Measurements from ENCODE around the gene TGFBR1. TPM values are rescaled to one million over a fixed set of nuclear protein-coding genes. Genes with fewer than 3 reads are reported as not detected.

TGFBR1 gene
- total and polyA plus RNA-seq, 2 donors (not counting 3 experiments of a cell fraction or from before 2014, with no cell fraction given), result 5.8 to 18.6 TPM

- FAIRE-seq, result no peak
- dilution Hi-C loops (cut with MboI; ENCODE audit: extremely low pct_ligation_motif_present, low sequenced_read_pairs), result no loop called here
Observed at GRCh38 chr9:99167694-99168093, 62.8 kb downstream of the TGFBR1 start.

GRCh38 chr9:99169086-99169485 lies 64.2 kb downstream of the TGFBR1 start:
- TF ChIP-seq GATA2 (IDR thresholded peaks at IDR 0.05; ENCODE audit: insufficient read depth, insufficient read length, low read depth, low read length), result no peak
- no peak for TF ChIP-seq FOS (IDR thresholded peaks at IDR 0.05; ENCODE audit: borderline replicate concordance, insufficient read depth, low read length)
- no peak for TF ChIP-seq JUN (IDR thresholded peaks at IDR 0.05; ENCODE audit: borderline replicate concordance, insufficient read depth, insufficient read length, low read depth)
- TF ChIP-seq POLR2AphosphoS5 (IDR thresholded peaks at IDR 0.05; ENCODE audit: insufficient read depth, low read depth, low read length), result no peak
- Histone ChIP-seq H3K9me3 (replicated peaks; ENCODE audit: control insufficient read depth, insufficient read depth, low read length) (no peaks in the 10 kb centered on the region), H3K9me1 (replicated peaks; ENCODE audit: control insufficient read depth, extremely low read depth, insufficient read depth, low read length) (no peaks in the 10 kb centered on the region), H3K4me1 (ENCODE audit: control insufficient read depth, extremely low read depth, insufficient read depth, low read length) (no peaks in the 10 kb centered on the region), H3K27ac (ENCODE audit: insufficient read depth, low read depth, low read length) (no peak overlapping the region), H3K4me2 (ENCODE audit: insufficient read depth, low read length) (no peak overlapping the region), H3K27me3 (ENCODE audit: control insufficient read depth in 2 of 2, insufficient read depth in 2 of 2, low read length in 2 of 2) (peaks cover 3 to 5% of the 10 kb centered on the region in 2 experiments), H3K4me3 (replicated peaks in 1 of 3; ENCODE audit: insufficient read depth in 1 of 3, low read depth in 1 of 3, low read length in 3 of 3) (no peak overlapping the region), H3K79me2 (ENCODE audit: control insufficient read depth, insufficient read depth, low read length) (no peaks in the 10 kb centered on the region), H3K9ac (replicated peaks; ENCODE audit: extremely low read depth, insufficient read depth, low read length) (no peak overlapping the region), H3K36me3 (ENCODE audit: control insufficient read depth in 2 of 2, extremely low read depth in 1 of 2, insufficient read depth in 2 of 2, low read length in 2 of 2) (no peaks in the 10 kb centered on the region), H4K20me1 (replicated peaks; ENCODE audit: control insufficient read depth, extremely low read depth, insufficient read depth, low read length) (no peaks in the 10 kb centered on the region), H2AFZ (ENCODE audit: low read depth, low read length) (no peak overlapping the region)
- intact Hi-C loops (cut with micrococcal nuclease) (no loop called here), dilution Hi-C loops (cut with MboI; ENCODE audit: extremely low pct_ligation_motif_present, low sequenced_read_pairs) (no loop called here)
- BruUV-seq (replicated peaks), result no TSS peak
- no peak for FAIRE-seq
- ChIA-PET CTCF (no interaction called here), POLR2A (no interaction called here)
- no peak for DNase-seq (ENCODE audit: low read depth, low spot score)

More at GRCh38 chr9:99167694-99168093, 62.8 kb downstream of the TGFBR1 start:
- Histone ChIP-seq H3K27me3 (ENCODE audit: control insufficient read depth in 2 of 2, insufficient read depth in 2 of 2, low read length in 2 of 2) (peaks cover 0 to 2% of the 10 kb centered on the region in 2 experiments), H3K36me3 (ENCODE audit: control insufficient read depth in 2 of 2, extremely low read depth in 1 of 2, insufficient read depth in 2 of 2, low read length in 2 of 2) (no peaks in the 10 kb centered on the region), H3K9me3 (replicated peaks; ENCODE audit: control insufficient read depth, insufficient read depth, low read length) (no peaks in the 10 kb centered on the region), H3K9ac (replicated peaks; ENCODE audit: extremely low read depth, insufficient read depth, low read length) (no peak overlapping the region), H2AFZ (ENCODE audit: low read depth, low read length) (no peak overlapping the region), H3K9me1 (replicated peaks; ENCODE audit: control insufficient read depth, extremely low read depth, insufficient read depth, low read length) (no peaks in the 10 kb centered on the region), H3K79me2 (ENCODE audit: control insufficient read depth, insufficient read depth, low read length) (no peaks in the 10 kb centered on the region), H3K4me2 (ENCODE audit: insufficient read depth, low read length) (no peak overlapping the region), H3K27ac (ENCODE audit: insufficient read depth, low read depth, low read length) (no peak overlapping the region), H3K4me1 (ENCODE audit: control insufficient read depth, extremely low read depth, insufficient read depth, low read length) (no peaks in the 10 kb centered on the region), H3K4me3 (replicated peaks in 1 of 3; ENCODE audit: insufficient read depth in 1 of 3, low read depth in 1 of 3, low read length in 3 of 3) (no peak overlapping the region), H4K20me1 (replicated peaks; ENCODE audit: control insufficient read depth, extremely low read depth, insufficient read depth, low read length) (no peaks in the 10 kb centered on the region)
- no peak for DNase-seq (ENCODE audit: low read depth, low spot score)
- TF ChIP-seq GATA2 (IDR thresholded peaks at IDR 0.05; ENCODE audit: insufficient read depth, insufficient read length, low read depth, low read length), result no peak
- intact Hi-C loops (cut with micrococcal nuclease), result no loop called here
- ChIA-PET CTCF (interaction anchor here (1.1 kb wide), 1 partner anchor 843 kb away, joined by 3 read pairs; no protein-coding TSS in a partner anchor), POLR2A (no interaction called here)
- BruUV-seq (replicated peaks), result no TSS peak
